HG03432 (cell line): ENCODE results near the gene YPEL2.
"Not testable (repeated sequence)": the region's sequence is repeated elsewhere in the genome, so short reads cannot be mapped to it uniquely, and the experiment has no call there.

Experiments
- ATAC-seq: cut with Tn5 transposase; IDR thresholded peaks from one replicate; pipeline ENCODE4 v1.9.1; 2021; ENCODE audit warnings: mild to moderate bottlenecking, moderate library complexity; ENCODE audit not compliant: unreplicated experiment

The YPEL2 gene

GRCh38 chr17:59404471-59404870 is 73.0 kb downstream of the YPEL2 start:
- ATAC-seq, result no peak

- ATAC-seq, result no peak
Measured at GRCh38 chr17:59405944-59406705, 74.7 kb downstream of the YPEL2 start.

GRCh38 chr17:59406808-59407381 is 75.4 kb downstream of the YPEL2 start:
- ATAC-seq, result no peak

- ATAC-seq, result no peak
Measured at GRCh38 chr17:59409336-59410048, 78.0 kb downstream of the YPEL2 start.

GRCh38 chr17:59410049-59410437 is 78.6 kb downstream of the YPEL2 start:
- no peak for ATAC-seq

- not testable (repeated sequence) for ATAC-seq
Measured at GRCh38 chr17:59412431-59412830, 81.0 kb downstream of the YPEL2 start.

GRCh38 chr17:59413014-59413766 is 81.7 kb downstream of the YPEL2 start:
- ATAC-seq, result no peak

- ATAC-seq, result no peak
Measured at GRCh38 chr17:59415397-59415796, 83.9 kb downstream of the YPEL2 start.

GRCh38 chr17:59416184-59416583 is 84.7 kb downstream of the YPEL2 start:
- ATAC-seq, result no peak

GRCh38 chr17:59417452-59417851 is 86.0 kb downstream of the YPEL2 start:
- ATAC-seq, result no peak

GRCh38 chr17:59418732-59419166 is 87.3 kb downstream of the YPEL2 start:
- ATAC-seq, result no peak

- no peak for ATAC-seq
Measured at GRCh38 chr17:59420901-59421300, 89.4 kb downstream of the YPEL2 start.

GRCh38 chr17:59421722-59422121 is 90.3 kb downstream of the YPEL2 start:
- no peak for ATAC-seq

GRCh38 chr17:59423137-59423724 is 91.8 kb downstream of the YPEL2 start:
- ATAC-seq, result no peak

GRCh38 chr17:59423903-59424302 is 92.4 kb downstream of the YPEL2 start:
- no peak for ATAC-seq

GRCh38 chr17:59424331-59424730 is 92.9 kb downstream of the YPEL2 start:
- no peak for ATAC-seq

- no peak for ATAC-seq
Measured at GRCh38 chr17:59425085-59425931, 93.9 kb downstream of the YPEL2 start.

GRCh38 chr17:59426031-59426430 is 94.6 kb downstream of the YPEL2 start:
- no peak for ATAC-seq

GRCh38 chr17:59427425-59427921 is 96.0 kb downstream of the YPEL2 start:
- ATAC-seq, result no peak

- ATAC-seq, result no peak
Measured at GRCh38 chr17:59427996-59428395, 96.5 kb downstream of the YPEL2 start.
